ENCODE results near the gene PHACTR3. TPM values are rescaled to one million over a fixed set of nuclear protein-coding genes. Genes with fewer than 3 reads are reported as not detected.

PHACTR3 gene
- total and polyA plus RNA-seq, 2 of the 8 experiments (the other 6 are each of a cell fraction or from before 2014, with no cell fraction given): 0.05 to 0.13 TPM

DNA sequence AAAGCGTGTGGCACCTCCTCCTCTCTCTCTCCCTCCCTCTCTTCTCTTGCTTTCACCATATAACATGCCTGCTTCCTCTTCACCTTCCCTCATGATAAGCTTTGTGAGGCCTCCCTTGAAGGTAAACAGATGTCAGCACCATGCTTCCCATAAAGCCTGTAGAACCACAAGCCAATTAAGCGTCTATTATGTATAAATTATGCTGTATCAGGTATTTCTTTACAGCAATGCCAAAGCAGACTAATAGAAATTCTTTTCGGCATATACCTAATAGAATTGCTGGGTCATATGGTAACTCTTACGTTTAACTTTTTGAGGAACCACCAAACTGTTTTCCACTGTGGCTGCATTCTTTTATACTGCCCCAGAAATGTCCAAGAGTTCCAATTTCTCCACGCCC, 254.1 kb downstream of the PHACTR3 start:
- no peak overlapping the region for H4K5ac ChIP-seq (ENCODE audit: insufficient read length, low read depth, low read length)
- H2AK5ac ChIP-seq (ENCODE audit: low read depth, low read length): no peak overlapping the region
- H4K20me1 ChIP-seq (replicated peaks in 1 of 2; ENCODE audit: control insufficient read depth in 1 of 2, insufficient read depth in 2 of 2, low read length in 2 of 2): no peaks in the 10 kb centered on the region
- H2BK12ac ChIP-seq (ENCODE audit: low read depth, low read length): no peak overlapping the region
- no peak overlapping the region for H2AFZ ChIP-seq (ENCODE audit: low read length)
- no peak overlapping the region for H4K91ac ChIP-seq (replicated peaks; ENCODE audit: insufficient read length, low read length)
- peaks cover 54 to 56% of the 10 kb centered on the region in 2 experiments for H3K9me3 ChIP-seq (ENCODE audit: insufficient read depth in 2 of 2, low read depth in 1 of 2, low read length in 1 of 2)
- 72% methylated on average over 5 of the region's 5 CpGs; no CpG with 5 or more reads in 1 of the 2 experiments for WGBS, 2 experiments (ENCODE audit: extremely low coverage in 1 of 2, insufficient coverage in 1 of 2, insufficient read length in 1 of 2, insufficient replicate concordance in 2 of 2, low coverage in 1 of 2, low lambda C conversion rate in 2 of 2, missing lambda C conversion rate in 1 of 2)
- H2BK5ac ChIP-seq (ENCODE audit: low read depth, low read length): no peak overlapping the region
- no peaks in the 10 kb centered on the region for H3K79me2 ChIP-seq (ENCODE audit: control insufficient read depth in 1 of 2, insufficient read depth in 2 of 2, low read length in 2 of 2)
- H3K4me1 ChIP-seq (replicated peaks in 1 of 4; ENCODE audit: control insufficient read depth in 3 of 4, insufficient read depth in 4 of 4, low read length in 3 of 4): no peaks in the 10 kb centered on the region
- H3K56ac ChIP-seq (replicated peaks; ENCODE audit: insufficient read length, low read depth, low read length): no peak overlapping the region
- TF ChIP-seq SIX5 (IDR thresholded peaks at IDR 0.05; ENCODE audit: low read depth, low read length): no peak
- H3K9ac ChIP-seq (replicated peaks in 1 of 4; ENCODE audit: extremely low read depth in 1 of 4, low read depth in 3 of 4, low read length in 3 of 4): no peak overlapping the region
- H3K27me3 ChIP-seq (replicated peaks in 1 of 4; ENCODE audit: control insufficient read depth in 3 of 4, extremely low read depth in 1 of 4, insufficient read depth in 3 of 4, low read length in 3 of 4): no peaks in the 10 kb centered on the region
- H3K4ac ChIP-seq (replicated peaks; ENCODE audit: insufficient read length, low read depth, low read length): no peak overlapping the region
- no peak overlapping the region for H3K4me2 ChIP-seq (ENCODE audit: insufficient read depth in 1 of 2, low read depth in 2 of 2, low read length in 2 of 2)
- DNase-seq (ENCODE audit: low read depth in 1 of 2, low spot score in 2 of 2): no peak
- no peak overlapping the region for H3K27ac ChIP-seq (ENCODE audit: low read depth, low read length)
- H2BK15ac ChIP-seq (ENCODE audit: low read length): no peak overlapping the region
- no peak overlapping the region for H3K23ac ChIP-seq (ENCODE audit: insufficient read length)
- no peak overlapping the region for H4K8ac ChIP-seq (ENCODE audit: extremely low read depth, insufficient read depth, low read length)
- H3K18ac ChIP-seq (ENCODE audit: extremely low read depth, low read length): no peak overlapping the region
- H3K36me3 ChIP-seq (ENCODE audit: control insufficient read depth in 2 of 4, insufficient read depth in 4 of 4, low read length in 3 of 4): no peaks in the 10 kb centered on the region
- POLR2A ChIA-PET (ENCODE audit: partially characterized antibody): no interaction called here
- no peak overlapping the region for H3K14ac ChIP-seq (ENCODE audit: insufficient read length)
- no peaks in the 10 kb centered on the region for H3K79me1 ChIP-seq (ENCODE audit: low read depth, low read length)
- H2BK20ac ChIP-seq (ENCODE audit: low read length): no peak overlapping the region
- H2BK120ac ChIP-seq (replicated peaks; ENCODE audit: low read depth, low read length): no peak overlapping the region
- H3K4me3 ChIP-seq (ENCODE audit: extremely low read depth in 1 of 4, insufficient read depth in 2 of 4, low read depth in 3 of 4, low read length in 4 of 4): no peak overlapping the region
- H3K23me2 ChIP-seq (ENCODE audit: low read depth, low read length): no peaks in the 10 kb centered on the region
- CTCF ChIA-PET (ENCODE audit: partially characterized antibody): interaction anchor here (1.3 kb wide), 1 partner anchor 10 kb away, joined by 3 read pairs; no protein-coding TSS in a partner anchor
- no peak for FAIRE-seq
